Brain microvascular endothelial cell (primary cell): Measurements from ENCODE around the gene OSBPL5.

Experiments
- DNase-seq: peaks from one replicate; pipeline ENCODE4 v3.0.0-alpha.2; 2020
- H3K27ac ChIP-seq: fragments of 250-450 bp; sonication (Bioruptor Pico); 2 replicates; pipeline ENCODE4 v1.5.1; 2020; ENCODE audit warnings: mild to moderate bottlenecking, moderate library complexity
- H3K27me3 ChIP-seq: fragments of 250-450 bp; sonication (Bioruptor Pico); replicated peaks from 2 replicates; pipeline ENCODE4 v1.5.1; 2020; ENCODE audit warnings: mild to moderate bottlenecking
- H3K36me3 ChIP-seq: fragments of 250-450 bp; sonication (Bioruptor Pico); replicated peaks from 2 replicates; pipeline ENCODE4 v1.5.1; 2020; ENCODE audit warnings: mild to moderate bottlenecking
- H3K4me3 ChIP-seq: 2 replicates; pipeline ENCODE4 v1.5.1; 2011; ENCODE audit warnings: low read depth, mild to moderate bottlenecking, control low read depth, low read length, moderate library complexity
- CTCF ChIP-seq: IDR thresholded peaks from 2 replicates; pipeline ENCODE4 v1.5.1; 2011; ENCODE audit warnings: low read depth, mild to moderate bottlenecking, moderate library complexity, low read length, control low read depth, inconsistent platforms; ENCODE audit errors: missing control alignments
- in situ Hi-C: cut with HindIII; loops from 2 replicates; pipeline ENCODE4 v1.10.0; 2017; ENCODE audit warnings: low sequenced_read_pairs, low pct_ligation_motif_present

Gene OSBPL5

GRCh38 chr11:3163241-3163981 lies 1.7 kb downstream of the OSBPL5 start:
- H3K4me3 ChIP-seq = peak overlapping the region; percentile 80
- H3K27me3 ChIP-seq = no peaks in the 10 kb centered on the region
- in situ Hi-C loops = no loop called here

DNA sequence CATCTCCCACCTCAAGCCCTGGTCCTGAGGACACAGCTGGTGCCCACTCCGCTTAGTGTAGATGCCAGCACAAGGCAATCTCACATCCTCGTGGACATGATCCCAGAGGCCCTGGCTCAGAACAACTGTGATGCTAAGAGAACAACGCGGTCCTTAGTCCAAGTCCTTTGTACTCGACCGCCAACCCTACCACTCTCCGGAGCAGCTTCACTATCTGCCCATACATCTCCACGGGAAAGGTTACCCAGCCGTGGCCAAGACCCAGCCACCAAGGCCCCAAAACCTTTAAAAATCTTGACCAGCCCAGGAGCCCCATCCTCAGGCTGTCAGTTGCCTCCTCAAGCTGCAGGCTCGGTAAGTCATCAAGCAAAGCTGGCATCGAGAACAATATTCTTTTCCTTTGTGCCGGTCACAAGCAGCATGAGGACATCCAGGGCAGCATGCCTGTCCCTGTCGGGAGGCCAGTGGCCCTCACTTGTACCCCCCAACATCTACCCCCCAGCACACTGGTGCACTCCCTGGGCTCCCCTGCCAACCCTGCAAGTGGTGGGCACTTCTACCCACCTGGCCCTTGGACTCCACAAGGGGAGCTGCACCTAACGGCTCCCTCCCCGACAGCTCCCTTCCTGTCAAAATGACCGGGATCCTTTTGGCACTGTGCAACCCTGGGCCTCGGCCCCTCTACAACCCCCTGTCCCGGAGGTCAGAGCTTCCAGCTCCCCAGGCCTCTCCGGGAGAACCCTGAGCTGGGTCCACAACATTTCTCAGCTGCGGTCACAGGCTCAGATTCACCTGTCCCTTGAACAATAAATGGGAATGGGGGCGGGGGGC lies 2.5 kb downstream of the OSBPL5 start:
- TF ChIP-seq CTCF = no peak
- DNase-seq = no peak
- Histone ChIP-seq H3K27me3 (no peaks in the 10 kb centered on the region), H3K4me3 (no peak overlapping the region), H3K27ac (no peak overlapping the region), H3K36me3 (no peaks in the 10 kb centered on the region)
- in situ Hi-C loops = no loop called here

More at GRCh38 chr11:3163241-3163981, 1.7 kb downstream of the OSBPL5 start:
- no peaks in the 10 kb centered on the region for H3K36me3 ChIP-seq
- H3K27ac ChIP-seq = no peak overlapping the region
- TF ChIP-seq CTCF = no peak
- DNase-seq = no peak

DNA sequence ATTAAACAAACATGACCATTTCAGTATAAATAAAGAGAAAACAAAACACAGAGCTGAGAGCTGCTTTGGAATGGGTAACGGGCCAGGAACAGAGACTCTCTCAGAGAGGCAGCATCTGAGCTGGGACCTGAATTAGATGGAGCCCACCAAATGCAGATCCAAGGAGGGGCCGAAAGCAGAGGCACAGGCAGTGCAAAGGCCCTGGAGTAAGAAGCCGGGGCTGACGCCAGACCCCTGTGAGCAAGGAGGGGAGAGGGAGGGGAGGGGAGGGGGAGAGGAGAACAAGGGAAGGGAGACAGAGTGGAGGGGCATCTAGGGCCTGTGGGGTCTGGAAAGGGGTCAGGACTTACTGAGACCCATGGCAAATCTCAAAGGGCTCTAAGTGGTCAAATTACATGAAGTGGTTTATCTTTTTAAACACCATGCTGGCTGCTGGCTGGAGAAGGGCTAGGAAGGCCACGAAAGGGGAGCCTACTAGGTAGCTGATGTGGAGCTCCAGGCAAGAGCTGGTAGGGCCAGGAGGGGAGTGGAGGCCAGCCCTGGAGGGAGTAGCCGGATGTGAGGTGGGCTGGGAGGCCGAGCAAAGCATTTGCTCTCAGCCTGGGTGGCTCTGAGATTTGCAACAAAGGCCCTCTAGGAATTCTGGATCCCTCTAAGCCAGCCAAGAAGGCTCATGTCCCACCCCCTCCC lies 3.2 kb downstream of the OSBPL5 start:
- DNase-seq = no peak
- TF ChIP-seq CTCF = no peak
- Histone ChIP-seq H3K27ac (no peak overlapping the region), H3K27me3 (no peaks in the 10 kb centered on the region), H3K4me3 (no peak overlapping the region), H3K36me3 (no peaks in the 10 kb centered on the region)
- in situ Hi-C loops = no loop called here

DNA sequence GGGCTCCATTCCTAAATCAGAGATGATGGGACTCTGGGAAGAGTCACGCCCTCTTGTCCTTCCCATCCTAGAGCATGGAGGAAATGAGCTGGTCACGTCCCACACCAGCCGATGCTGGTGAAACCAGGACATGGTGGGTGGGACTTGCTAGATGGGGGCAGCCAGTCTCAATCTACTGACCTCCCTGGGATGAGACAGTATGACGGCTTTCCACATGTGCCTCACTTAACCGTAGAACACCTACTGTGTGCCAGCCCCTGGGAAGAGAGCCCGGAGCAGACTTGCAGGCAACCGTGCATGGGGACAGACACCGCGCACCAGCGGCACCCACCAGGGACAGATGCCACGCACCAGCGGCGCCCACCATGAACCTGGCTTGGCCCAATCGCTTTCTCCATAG lies 3.8 kb downstream of the OSBPL5 start:
- no peaks in the 10 kb centered on the region for H3K27me3 ChIP-seq
- H3K36me3 ChIP-seq = no peaks in the 10 kb centered on the region
- no peak for DNase-seq
- no peak overlapping the region for H3K27ac ChIP-seq
- in situ Hi-C loops = no loop called here
- H3K4me3 ChIP-seq = no peak overlapping the region
- no peak for TF ChIP-seq CTCF

- Histone ChIP-seq H3K4me3 (peak overlapping the region; percentile 55), H3K27ac (no peak overlapping the region), H3K36me3 (no peaks in the 10 kb centered on the region), H3K27me3 (no peaks in the 10 kb centered on the region)
- in situ Hi-C loops = no loop called here
- TF ChIP-seq CTCF = no peak
- peak; percentile 90 for DNase-seq
Measured at GRCh38 chr11:3160252-3161031, 4.7 kb downstream of the OSBPL5 start.
